Head of caudate nucleus (tissue), 42 donors: ENCODE measurements around the gene ABCB10.
A peak's percentile ranks its signal among the peaks of the same experiment; 100 is the strongest.
"Not testable (repeated sequence)": the region's sequence is repeated elsewhere in the genome, so short reads cannot be mapped to it uniquely, and the experiment has no call there.

ENCODE experiments used
- DNase-seq, 42 donors: peaks; one replicate each; pipeline versions ENCODE4 v3.0.0 to v3.0.0-alpha.2; 2020 to 2021; ENCODE audit warnings: mixed read lengths in 7 of 42
- intact Hi-C: fragments of 100-400 bp; cut with DNase I; formaldehyde crosslinking; loops from one replicate; pipeline ENCODE4 v1.15.0; 2022

ABCB10 gene

DNA sequence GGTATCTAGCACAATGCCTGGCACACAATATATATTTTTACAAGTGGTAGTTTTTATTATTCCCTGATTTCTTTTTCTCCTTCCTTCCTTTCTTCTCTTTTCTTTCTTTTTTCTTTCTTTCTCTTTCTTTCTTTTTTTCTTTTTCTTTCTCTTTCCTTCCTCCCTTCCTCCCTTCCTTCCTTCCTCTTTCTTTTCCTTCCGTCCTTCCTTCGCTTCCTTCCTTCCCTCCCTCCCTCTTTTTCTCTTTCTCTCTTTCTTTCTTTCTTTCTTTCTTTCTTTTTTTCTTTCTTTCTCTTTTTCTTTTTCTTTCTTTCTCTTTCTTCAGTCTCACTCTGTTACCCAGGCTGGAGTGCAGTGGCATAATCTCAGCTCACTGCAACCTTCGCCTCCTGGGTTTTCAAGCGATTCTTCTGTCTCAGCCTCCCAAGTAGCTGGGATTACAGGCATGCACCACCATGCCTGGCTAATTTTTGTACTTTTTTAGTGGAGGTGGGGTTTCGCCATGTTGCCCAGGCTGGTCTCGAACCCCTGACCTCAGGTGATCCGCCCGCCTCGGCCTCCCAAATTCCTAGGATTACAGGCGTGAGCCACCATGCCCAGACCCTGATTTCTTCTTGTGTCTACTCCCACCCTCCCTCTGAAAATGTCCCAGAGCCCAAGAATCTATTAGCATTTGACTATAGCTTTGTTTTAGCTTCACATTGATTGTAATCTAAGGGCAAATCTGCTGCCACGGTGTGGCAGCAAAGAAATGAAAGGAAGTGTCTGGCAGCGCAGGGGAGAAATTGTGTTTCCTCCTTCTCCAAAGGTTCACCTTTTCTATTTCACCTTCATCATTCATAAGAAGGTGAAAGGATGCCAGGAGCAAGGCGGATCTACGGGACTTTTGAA, 19.9 kb upstream of the ABCB10 start:
- intact Hi-C loops, result loop anchor here (1.0 kb wide), 1 partner anchor 20 kb away; the partner anchor contains the start of gene ABCB10
- DNase-seq, result peak in 21 of 42 donors; percentile 14 to 71 (median 35)

- no peak for DNase-seq
- intact Hi-C loops, result no loop called here
These were observed 16.4 kb upstream of the ABCB10 start for GRCh38 chr1:229574679-229575442.

GRCh38 chr1:229572286-229572685, 13.8 kb upstream of the ABCB10 start:
- intact Hi-C loops, result no loop called here

DNA sequence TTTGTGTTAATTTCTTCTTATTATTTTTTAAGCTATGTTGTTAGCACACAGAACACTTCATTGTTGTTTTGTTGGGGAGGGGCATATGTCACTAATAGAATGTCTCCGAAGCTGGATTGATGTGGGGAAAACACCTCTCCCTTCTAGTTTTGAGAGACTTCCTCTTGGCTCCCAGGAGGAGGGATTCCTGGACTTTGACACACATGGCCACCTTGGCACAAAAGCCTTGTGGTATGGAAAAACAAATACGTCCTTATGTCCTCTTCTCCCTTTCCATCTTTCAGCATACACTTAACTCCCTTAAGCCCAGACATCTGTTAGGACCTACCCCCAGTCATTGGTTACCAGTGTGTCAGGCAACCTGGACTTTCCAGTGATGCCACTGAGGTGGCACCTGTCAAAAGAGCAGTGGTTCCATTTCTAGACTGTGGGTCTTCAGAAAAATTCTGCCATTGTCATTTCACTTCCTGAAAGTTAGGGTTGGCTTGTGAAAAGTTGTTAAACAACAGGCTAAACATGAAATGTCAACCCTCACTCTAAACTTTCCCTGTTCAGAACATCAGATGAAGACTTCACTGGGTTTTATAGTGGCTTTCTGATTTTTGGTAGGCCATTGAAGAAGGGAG, 12.5 kb upstream of the ABCB10 start:
- intact Hi-C loops, result no loop called here
- DNase-seq, result no peak

More at GRCh38 chr1:229572286-229572685, 13.8 kb upstream of the ABCB10 start:
- no peak for DNase-seq

- no peak for DNase-seq
- intact Hi-C loops, result no loop called here
These were observed 11.8 kb upstream of the ABCB10 start for GRCh38 chr1:229570305-229570704.

DNA sequence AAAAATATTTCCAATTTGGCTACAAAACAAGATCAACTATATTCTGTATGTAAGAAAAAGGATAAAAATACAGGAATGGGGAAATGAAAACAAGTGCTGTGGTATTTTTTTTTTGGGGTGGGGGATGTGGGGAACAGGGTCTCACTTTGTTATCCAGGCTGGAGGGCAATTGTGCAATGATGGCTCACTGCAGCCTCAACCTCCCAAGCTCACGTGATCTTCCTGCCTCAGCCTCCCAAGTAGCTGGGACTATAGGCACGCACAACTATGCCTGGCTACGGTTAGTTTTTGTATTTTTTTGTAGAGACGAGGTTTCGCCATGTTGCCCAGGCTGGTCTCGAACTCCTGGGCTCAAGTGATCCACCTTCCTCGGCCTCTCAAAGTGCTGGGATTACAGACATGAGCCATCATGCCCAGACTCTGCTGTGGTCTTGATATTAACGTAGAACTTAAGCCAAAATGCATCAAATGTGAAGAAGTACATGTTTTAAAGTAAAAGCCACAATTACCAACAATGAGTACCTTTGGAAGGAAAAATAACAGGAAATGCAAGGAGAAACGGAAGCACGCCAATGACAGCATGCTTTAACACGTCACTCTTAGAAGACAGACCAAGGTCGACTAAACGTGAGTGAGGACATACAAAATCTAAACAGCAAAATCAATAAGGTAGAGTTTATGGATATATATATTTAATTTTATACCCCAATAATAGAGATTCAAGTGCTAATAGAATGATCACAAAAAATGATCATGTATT, 8.8 kb upstream of the ABCB10 start:
- DNase-seq, result no peak
- intact Hi-C loops, result no loop called here

GRCh38 chr1:229563701-229564100, 5.2 kb upstream of the ABCB10 start:
- intact Hi-C loops, result no loop called here
- DNase-seq, result peak in 1 of 42 donors; percentile 17

DNA sequence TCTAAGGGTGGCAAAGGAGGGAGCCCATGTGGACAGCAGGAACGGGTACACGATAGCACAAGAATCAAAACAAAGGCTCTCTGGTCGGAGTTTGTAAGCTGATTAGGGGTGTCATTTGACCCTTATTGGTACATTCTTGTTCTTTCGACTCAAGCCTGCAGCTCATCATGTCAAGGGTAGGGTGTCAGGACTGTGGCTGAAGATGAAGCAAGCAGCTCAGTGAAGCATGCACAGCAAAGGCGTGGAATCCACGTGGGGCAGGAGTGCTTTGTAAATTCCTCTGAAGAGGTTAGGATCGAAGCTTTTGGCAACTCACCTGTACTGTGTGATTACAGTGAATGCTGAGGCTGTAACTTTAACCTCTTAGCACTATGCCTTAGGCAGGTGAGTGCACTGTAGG, 4.7 kb upstream of the ABCB10 start:
- intact Hi-C loops, result no loop called here
- no peak for DNase-seq

DNA sequence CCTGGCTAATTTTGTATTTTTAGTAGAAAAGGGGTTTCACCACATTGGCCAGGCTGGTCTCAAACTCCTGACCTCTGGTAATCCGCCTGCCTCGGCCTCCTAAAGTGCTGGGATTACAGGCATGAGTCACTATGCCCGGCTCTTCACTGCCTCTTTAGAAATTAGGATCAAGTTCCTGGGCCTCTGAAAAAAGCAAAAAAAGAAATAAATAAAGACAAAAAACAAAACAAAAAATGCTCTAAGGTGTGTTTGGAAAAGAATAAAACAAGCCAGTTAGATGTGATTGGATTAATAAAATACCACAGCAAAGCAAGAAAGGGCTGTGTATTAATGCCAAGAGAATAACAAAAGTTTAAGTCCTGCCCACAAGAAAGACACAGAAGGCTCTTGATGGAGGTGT, 4.2 kb upstream of the ABCB10 start:
- intact Hi-C loops, result no loop called here
- no peak for DNase-seq

- intact Hi-C loops, result no loop called here
These were observed 2.6 kb upstream of the ABCB10 start for GRCh38 chr1:229561141-229561540.

DNA sequence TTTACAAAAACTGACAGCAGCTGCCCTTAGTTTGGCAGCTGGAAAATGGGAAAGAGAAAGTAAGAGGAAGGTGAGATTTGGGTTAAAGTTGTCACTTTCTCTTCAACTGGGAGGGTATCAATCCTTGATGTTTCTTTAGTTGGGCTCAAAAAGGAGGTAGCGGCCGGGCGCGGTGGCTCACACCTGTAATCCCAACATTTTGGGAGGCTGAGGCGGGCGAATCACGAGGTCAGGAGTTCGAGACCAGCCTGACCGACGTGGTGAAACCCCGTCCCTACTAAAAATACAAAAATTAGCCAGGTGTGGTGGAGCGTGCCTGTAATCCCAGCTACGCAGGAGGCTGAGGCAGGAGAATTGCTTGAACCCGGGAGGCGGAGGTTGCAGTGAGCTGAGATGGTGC, 1.6 kb upstream of the ABCB10 start:
- DNase-seq, intact Hi-C loops: not testable (repeated sequence)

More at GRCh38 chr1:229561141-229561540, 2.6 kb upstream of the ABCB10 start:
- no peak for DNase-seq

GRCh38 chr1:229559336-229559801, 862 bp upstream of the ABCB10 start:
- intact Hi-C loops, result loop anchor here (1.0 kb wide), 1 partner anchor 66 kb away; no protein-coding TSS in a partner anchor
- not testable (repeated sequence) for DNase-seq

DNA sequence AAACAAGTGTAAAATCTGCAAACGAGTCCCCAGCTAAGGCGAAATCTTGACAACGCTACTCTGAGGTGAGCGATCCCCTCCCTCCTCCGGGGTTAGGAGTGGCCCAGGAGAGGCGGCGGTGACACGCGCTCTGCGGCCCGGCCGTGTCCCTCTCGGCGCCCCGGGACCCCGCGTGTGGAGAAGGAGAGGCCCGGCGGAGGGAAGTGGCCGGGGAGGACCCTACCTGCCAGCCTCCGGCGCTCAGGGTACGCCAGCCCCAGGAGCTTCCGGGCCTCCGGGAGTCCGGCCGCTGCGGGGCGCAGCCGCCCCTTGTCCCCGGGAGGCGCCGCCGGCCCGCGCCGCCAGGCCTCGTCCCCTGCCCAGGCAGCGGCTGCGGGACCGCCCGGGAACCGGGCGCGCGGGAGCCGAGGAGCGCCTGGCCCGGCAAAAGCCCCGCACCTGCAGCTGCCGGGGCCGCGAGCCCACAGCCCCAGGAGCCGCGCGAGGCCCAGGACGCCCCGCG, 543 bp downstream of the ABCB10 start:
- intact Hi-C loops, result loop anchor here (1.0 kb wide), 1 partner anchor 21 kb away; no protein-coding TSS in a partner anchor
- peak in 38 of 42 donors; percentile 34 to 83 (median 62) for DNase-seq

DNA sequence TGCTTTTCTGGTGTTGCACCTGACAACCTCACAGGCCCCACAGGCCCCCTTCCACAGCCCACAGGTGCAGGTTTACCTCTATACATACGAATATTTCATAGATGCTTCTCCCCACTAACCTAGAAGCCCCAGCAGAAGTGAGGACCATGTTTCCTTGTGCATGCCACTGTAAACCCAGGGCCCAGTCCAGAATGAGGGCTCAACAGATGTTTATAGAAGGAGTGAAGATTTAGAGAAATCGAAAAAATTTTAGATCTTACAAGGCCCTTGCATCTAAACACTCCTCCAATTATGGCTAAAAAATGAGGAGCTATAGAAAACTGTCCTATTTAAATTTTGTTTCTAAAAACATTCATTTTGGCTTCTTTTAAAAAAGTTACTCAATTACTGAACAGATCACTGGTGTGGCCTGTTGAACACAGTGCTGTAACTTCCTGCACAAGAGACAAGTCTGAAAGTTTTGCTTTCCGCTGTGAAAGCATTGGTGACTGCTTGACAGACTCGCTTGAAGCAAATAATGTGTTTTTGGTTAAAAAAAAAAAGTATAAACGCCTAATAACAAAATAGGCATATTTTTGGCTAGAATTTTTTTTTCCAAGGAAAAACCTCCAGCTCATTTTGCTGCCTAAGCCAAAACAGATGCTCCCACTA, 1.2 kb downstream of the ABCB10 start:
- DNase-seq, result no peak
- intact Hi-C loops, result no loop called here

- no peak for DNase-seq
- intact Hi-C loops, result no loop called here
These were observed 3.5 kb downstream of the ABCB10 start for GRCh38 chr1:229554886-229555621.

GRCh38 chr1:229553621-229554130, 4.8 kb downstream of the ABCB10 start:
- intact Hi-C loops, result no loop called here
- no peak for DNase-seq

DNA sequence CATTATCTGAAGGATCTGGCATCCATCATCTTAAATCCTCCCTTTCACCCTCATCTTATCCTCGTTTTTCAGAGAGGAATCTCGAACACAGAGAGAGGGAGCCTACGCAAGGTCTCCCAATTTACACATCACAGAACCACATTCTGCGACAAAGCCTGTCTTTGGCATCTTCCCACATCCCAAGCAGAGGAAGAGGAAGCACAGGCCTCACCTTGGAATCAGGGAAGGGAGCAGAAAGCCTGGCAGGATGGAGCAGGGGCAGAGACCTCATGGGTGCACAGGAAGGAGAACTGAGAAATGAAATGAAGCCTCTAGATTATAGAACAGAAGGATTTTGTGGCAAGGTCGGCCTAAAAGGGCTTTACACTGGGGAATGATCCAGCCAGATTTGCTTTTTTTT, 5.8 kb downstream of the ABCB10 start:
- DNase-seq, result peak in 17 of 42 donors; percentile 9 to 69 (median 40)
- intact Hi-C loops, result no loop called here
